ENCODE measurements around the gene HOXB9.

HOXB9 gene

DNA sequence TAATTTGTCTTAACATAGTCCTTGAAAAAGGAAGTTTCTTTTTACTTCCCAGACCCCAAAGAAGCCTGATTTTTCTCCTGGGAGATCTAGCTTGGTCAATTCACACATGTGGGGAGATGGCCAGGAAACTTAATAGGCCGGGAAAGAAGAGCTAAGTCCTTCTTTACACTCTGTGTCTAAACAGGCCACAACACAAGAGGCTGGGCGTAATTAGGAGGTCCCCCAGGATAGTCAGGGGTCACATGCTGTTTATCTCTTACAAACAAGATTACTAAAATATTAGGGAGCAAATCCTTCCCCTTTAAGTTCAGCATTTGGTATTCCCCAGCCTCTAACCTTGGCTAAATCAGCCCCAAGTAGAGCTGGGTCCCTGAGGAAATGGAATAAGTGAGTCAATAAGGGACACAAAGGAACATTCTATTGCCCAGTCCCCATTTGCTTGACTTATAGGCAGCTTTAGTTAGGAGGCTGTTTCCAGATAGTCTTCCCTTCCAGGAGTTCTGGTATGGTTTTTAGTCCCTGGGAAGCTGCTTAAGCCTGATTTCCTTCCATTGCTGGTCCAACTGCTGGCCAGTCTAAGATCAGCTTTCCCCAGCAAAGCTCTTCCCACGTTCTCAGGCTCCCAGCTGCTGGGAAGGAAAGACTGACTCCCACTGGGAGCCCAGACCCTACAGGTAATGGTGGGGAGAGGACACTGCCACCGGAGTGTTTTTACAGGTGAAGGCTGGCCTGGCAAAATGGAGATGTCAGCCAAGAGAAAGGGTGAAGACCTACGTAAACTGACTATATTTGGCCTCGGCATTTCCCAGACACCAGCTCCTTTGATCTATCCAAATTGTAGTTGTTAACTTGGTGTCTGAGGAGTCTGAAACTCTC is 14.1 kb upstream of the HOXB9 start:
- in situ Hi-C loops (cut with MboI; ENCODE audit: low sequenced_read_pairs) = no loop called here

DNA sequence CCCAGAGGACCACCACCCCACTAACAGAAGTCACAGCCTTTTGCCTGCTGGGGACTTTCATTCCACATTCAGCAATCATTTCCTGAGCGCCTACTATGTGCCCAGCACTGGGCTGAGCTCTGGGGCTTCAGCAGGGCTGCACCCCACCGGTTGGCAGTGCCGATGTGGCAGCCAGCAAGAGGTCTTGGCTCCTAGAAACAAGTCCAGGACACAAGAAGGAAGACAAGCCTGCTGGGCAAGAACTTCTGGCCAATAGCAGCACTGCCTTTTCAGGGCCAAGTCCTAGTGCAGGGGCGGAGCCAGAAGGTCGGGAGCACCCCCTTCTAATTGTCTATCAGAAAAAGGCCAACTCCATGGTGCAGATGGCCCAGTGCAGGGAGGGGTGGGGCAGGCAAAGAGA is 13.0 kb upstream of the HOXB9 start:
- in situ Hi-C loops (cut with MboI; ENCODE audit: low sequenced_read_pairs) = no loop called here

DNA sequence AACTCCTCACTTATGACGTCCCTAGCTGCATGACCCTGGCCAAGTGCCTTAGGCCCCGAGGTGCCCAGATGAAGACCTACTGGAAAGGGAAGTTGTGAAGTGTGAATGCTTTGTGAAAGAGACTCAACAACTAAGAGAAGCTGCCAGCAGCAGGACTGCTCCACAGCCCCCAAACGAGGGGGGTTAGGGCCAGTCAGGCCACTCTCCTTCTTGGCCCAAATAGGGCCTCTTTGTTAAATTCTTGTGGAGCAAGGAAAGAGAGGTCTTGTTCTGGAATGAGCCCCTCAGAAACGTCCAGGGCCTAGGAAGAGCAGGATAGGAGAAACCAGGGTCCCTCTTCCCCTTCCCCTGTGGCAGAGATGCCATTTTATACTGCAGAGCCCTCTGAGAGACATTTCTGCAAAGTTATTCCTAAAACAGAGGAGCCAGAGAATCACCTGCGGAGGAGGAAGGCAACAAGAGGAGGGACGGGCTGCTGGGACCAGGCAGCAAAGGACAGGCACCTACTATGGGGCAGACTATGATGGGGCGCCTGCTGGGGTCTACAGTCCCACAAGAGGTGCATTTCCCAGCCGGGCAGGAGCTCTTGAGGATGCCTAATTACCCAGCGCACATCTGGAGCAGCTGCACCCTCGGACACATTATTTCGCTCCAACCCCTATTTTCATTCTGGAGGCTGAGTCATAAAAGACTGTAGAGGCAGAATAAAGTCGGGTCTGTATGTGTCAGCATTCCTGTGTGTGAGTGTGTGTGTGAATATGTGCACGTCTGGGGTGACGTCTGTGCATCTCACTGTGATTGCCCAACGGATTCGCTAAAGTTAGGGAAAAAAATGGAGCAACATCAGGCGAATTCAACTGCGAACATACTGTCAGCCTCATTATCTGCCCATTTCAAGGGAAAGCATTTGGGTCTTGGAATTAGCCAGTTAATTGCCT is 11.4 kb upstream of the HOXB9 start:
- in situ Hi-C loops (cut with MboI; ENCODE audit: low sequenced_read_pairs) = no loop called here

DNA sequence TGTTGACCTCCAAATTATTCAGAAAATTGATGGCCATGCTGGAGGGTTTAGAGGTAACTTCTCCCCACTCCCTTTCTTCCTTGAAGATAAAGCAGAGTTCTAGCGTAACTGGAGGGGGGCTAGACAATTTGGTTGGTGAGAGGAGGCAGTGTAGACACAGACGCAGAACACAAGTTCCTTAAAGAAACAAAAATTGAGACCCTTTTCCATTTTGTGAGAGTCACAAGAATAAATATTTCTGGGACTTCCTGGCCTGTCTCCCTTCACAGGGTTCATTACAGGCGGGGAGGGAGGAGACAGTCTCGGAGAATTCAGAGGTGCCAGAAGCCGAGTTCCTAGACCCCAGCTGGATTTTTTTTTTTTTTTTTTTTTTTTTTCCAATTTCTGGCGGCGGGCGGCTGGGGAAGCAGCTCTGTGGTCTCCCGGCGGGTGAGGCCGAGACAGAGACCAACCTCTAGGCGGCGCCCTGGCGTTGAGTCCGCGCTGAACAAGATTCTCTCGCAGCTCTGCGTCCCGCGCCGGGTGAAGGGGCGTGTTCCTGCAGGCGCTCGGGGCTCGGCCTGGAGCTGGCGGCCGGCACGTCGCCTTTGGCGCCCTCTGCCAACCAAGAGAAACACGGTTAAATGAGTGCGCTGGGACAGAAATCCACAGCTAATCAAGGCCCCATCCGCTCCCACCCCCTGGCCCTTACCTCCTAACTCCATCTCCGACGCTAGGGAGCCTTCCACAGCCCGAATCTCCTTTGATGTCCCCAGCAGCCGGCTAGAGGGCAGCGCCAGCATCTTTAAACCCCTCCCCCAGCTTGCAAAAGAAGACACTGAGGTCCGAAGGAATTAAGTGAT is 10.2 kb upstream of the HOXB9 start:
- in situ Hi-C loops (cut with MboI; ENCODE audit: low sequenced_read_pairs) = no loop called here

DNA sequence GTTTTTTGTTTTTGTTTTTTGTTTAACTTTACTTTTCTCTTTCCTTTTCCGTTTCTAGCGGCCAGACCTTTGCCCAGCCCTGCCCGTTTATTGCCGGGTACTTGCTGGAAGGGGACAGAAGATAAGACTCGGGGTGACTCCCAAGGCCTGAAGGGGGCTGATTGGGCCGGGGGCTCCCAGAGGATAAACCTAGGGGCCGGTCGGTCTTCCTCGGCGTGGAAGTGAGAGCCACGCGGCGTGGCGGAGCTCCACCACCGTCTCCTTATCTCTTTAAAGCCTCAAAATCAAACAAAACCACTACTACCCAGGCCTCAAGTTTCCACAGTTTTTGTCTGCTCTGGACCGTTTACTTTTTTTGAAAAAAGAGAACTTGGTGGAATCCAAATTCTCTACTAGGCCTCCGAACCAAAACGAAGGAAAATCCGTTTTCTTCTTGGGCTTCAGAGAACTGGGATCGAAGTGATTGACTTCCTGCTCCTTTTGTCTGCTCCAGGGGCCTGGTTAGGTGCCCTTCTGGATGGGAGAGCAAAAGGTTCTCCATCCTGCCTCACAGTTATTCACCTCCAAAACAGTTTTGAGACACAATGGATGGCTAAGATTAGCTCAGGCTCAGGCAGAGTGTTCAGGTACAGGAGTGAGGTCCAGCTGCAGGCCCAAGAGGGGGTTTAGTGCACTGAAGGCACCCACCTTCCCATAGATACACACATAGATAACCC is 8.5 kb upstream of the HOXB9 start:
- in situ Hi-C loops (cut with MboI; ENCODE audit: low sequenced_read_pairs) = no loop called here

DNA sequence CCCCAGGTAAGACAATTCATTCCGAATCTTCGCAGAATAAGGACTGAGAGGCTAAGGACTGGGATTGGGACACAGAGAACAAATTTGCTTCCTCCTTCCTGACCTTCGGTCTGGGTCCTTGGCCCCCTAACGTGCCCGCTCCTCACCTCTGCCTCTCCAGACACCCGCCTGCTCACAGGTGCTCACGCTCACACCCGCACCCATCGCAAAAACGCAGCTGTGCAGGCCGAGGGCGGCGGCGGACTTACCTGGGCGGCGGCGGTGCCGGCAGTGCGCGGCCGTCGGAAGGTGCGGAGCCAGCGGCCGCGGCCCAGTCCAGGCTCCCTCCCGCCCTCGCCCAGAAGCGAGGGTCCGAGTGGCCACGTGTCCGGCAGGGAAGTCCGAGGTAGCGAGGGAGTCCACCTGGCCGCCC is 7.1 kb upstream of the HOXB9 start:
- in situ Hi-C loops (cut with MboI; ENCODE audit: low sequenced_read_pairs) = no loop called here

DNA sequence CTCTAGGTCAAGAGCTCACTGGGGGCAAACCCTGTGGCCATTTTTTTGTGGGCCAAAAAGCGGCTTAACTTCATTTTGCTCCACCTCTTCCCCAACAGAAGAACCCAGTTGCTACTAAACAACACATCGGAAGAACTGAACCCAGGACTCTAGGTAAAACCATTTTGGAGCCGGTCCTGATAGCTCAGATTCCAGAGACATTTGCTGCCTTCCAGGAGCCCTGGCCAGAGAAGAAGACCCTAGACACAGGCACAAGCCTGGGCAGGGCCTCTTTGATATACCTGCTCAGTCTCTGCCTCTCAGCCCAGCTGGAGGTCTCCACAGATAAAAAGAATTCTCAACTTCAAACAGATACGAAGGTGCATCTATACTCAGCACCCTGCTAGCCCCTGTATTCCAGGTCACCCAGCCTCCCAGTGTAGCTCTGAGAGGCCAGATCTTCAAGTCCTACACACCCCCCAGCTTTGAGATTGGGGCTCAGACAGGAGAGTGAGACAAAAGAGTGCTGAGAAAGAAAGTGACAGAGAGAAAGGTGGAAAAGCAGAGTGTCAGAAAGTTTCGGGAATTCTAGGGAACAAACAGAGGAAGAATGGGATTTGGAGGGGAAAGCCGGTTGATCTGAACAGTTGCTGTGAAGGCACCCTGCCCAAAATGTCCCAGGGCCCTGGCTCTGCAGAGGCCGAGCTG is 6.6 kb upstream of the HOXB9 start:
- in situ Hi-C loops (cut with MboI; ENCODE audit: low sequenced_read_pairs) = no loop called here

DNA sequence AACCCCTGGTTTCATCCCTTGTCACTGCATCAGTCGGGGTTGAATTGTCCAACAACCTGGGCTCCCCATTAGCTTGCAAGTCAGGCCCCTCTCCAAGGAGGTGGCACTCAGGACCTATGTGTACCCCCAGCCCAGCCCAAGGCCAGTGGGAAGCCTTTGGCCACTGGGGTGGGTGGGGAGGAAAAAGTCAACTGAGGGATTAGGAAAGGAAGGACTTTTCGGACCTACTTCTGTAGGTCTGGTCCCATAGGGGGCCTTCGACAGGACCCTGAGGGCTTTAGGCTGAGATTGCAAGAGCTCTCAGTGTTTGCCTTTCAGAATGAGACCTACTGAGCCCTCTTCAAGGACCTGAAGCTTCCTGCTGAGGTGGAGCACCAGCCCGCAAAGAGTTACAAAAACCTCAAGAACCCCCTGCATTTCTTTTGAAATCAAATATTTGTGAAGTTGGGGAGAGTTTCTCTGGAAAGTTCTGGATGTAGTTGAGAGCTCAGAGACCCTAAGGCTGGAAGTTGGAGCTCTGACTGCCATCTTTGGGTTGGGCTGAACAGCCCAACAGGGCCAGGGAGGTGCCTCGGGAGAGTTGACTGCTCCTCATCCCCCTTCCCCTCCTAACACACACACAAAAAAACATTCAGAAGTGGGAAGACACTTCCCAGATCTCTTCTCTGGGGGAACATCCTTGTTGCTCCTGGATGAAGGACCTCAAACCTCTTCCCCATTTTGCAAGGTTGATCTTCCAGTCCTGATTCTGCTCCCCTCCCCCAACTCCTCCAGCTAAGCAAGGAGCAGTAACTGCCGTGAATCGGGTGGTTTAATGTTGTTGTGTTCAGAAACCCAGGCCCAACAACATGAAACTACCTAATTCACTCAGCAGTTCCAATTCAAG is 5.8 kb upstream of the HOXB9 start:
- in situ Hi-C loops (cut with MboI; ENCODE audit: low sequenced_read_pairs) = no loop called here

DNA sequence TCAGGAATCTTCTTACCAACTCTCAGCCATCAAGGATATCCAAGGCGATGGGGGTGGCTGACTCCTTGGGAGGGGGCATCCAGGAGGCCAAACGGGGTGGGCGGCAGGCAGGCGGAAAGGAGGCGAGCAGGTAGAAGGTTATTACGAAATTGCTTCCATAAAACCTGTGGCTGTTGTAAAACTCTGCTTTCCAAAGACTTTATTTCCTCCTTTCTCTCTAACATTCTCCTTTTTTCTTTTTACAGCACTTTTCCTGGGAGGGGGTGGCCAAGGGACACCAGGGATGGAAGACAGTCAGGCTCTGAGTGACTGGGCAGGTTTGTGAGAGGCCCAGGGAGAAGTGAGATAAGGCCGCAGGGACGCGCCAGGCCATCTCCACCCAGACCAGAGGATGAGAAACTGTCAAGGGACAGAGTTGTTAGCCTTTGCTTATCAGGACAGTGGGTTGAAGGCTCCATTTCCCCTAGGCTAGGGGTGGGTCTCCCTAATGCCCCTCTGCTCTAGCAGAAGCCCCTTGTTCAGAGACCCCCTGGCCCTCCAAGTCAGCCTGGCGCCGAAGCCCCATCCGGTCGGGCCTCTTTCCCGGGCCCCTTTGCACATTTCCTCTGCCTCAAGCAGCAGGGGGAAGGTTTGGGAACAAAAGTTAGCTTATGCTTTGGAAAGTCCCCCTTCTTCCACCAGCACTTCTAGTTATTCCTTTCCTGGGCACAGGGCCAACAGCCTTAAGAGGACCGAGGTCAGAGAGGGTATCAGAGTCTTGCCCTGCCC is 5.0 kb upstream of the HOXB9 start:
- in situ Hi-C loops (cut with MboI; ENCODE audit: low sequenced_read_pairs) = no loop called here

DNA sequence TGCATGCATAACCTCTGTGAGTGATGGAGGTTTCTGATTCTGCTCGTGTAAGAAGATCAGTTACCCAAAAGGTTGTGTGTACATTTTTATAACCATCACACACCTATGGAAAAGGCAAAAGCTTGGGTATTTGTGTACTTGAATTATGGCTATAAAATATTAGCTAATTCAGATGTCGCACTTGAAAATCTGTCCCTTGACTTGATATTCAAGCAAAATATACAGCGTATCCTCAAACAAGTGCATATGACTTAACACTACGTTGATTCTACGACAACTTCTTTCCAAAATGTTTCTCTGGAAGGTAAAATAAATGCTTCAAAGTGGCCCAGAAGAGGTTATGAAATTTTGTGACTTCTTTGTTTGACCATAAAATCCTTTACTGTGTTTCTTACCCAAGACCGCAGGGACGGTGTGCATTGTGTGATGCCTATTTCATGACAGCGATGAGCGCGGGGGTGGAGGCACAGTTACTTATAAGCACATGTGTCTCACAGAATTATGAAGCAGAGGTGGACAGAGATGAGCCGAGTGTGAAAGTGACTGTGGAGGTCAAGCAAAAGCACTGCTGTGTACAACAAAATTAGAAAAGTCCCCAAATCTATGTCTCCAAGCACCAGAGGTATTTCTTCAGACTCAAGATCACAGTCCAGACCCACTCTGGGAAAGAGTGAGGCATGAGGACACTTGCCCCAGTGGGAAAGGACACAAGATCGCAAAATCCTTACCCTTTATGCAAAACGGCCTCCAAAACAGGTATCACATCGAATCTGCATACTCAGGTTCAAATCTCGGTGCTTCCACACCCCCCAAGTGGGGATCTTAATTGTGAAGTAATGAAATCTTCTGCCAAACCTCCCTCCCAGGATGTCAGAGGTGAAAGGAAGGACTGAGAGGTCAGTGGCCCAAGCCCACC is 4.1 kb upstream of the HOXB9 start:
- in situ Hi-C loops (cut with MboI; ENCODE audit: low sequenced_read_pairs) = no loop called here

DNA sequence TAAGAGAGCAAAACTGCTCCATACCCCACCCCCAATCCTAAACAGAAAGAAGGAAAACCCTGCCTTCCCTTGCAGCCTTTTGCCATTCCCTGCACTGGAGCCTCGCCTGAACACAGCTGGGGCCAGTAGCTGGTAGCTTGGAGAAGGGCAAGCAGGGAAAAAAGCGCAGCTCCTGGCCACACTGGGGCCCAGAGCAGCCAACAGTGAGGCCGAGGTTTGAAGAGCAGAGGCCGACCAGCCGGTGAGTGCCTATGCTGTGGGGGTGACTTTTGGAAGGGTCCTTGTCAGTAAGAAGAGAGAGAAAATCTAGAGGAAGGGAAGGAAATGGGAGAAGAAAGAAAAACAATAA is 3.2 kb upstream of the HOXB9 start:
- in situ Hi-C loops (cut with MboI; ENCODE audit: low sequenced_read_pairs) = no loop called here

DNA sequence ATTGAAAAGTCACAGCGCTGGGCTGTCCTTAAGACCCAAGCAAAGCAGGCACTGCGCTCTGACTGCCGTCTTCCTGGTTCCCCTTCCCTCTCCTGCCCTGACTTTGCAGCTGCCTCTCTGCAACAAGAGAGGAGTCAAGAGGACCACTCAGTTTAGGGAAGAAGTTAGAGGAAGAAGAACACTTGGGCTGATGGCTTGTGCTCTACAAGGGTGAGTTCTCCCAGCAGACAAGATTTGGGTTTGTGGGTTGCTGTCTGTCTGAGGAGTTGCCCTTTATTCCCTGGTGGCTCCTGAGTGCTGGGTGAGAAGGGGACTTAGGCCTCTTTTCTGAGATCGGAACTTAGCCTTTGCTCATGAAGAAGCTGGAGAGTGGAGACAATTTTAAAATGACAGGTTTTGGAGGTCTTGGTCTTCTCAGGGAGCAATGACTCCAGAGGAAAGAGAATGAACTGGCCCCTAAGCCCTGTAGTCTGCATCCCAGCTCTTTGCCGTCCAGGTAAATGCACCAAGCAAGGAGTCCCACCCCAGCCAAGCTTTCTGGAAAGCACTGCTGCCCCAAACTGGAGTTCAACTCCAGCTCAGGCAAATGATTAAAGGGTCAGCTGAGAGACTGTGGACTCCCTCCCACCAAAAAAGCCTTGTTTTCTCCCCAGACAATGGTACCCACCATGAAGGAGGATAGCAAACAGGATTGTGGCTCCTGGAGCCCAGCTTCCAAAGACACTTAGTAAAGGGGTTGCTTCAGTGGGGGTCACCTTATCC is 2.7 kb upstream of the HOXB9 start:
- in situ Hi-C loops (cut with MboI; ENCODE audit: low sequenced_read_pairs) = no loop called here

DNA sequence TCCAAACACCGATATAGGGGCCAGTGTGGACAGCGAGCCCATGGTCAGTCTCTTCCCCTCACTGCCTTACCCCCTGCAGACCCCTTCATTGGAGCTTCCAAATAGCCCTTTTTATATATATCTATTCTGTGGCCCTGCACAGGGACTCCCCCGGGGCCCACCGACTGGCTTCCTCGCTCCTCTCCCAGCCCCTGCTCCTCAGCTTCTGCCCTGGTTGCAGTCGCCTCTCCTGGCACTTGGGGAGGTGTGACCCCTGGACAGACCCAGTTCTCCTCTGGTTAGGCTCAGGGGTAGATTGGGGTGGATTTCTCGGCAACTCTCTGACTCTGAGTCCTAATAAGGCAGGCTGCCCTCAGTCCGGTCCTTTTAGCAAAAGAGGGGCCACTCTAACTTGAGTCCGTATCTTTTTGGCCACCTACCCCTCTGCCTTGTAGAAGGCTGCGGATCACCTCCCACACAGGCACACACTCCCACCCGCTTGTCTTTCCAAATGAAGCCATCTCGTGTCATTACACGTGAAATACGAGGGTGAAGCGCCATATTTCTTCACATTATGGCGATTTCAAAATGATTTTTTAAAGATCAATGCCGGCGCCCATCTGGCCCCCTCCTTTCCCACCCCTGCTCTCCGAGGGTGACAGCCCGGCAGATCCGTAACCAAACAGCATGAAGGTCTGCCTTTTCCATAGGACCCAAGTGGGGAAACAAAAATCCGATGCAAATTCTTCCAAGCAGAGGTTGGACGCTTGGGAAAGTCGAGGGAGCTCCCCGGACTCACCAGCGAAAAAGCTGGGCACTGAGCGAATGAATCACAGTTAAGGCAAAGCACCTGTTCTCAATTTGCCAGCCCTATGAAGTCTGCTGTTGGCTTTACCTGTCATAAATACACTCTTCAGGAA is 1.7 kb upstream of the HOXB9 start:
- in situ Hi-C loops (cut with MboI; ENCODE audit: low sequenced_read_pairs) = no loop called here

DNA sequence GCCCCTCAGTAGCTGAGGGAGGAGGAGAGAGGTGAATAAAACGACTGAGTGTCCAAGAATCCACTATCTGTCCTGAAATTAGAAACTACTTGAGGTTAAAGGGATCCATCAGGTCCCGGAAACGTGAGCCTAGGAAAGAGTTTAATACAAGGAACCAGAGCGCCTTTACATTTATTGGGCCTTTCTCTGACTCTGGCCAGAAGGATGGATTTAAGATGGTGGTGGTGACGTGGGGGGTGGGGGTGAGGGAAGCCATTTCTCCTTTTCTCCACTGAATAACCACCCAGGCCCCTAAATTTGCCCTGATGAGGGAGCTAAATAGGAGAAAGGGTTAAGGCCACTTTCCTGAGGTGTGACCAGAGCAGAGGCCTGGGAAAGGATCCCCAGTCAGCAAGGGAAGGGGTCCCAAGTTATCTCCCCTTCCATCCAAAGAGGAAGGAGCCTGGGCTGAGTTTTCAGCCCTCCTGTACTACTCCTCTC is 1.0 kb upstream of the HOXB9 start:
- in situ Hi-C loops (cut with MboI; ENCODE audit: low sequenced_read_pairs) = no loop called here
